ENCODE results near the gene CFAP74. TPM values are rescaled to one million over a fixed set of nuclear protein-coding genes. Genes with fewer than 3 reads are reported as not detected.
"Not testable (repeated sequence)": the region's sequence is repeated elsewhere in the genome, so short reads cannot be mapped to it uniquely, and the experiment has no call there.

Gene CFAP74
- total RNA-seq, 4 donors from 2014 or later: 0.13 TPM; not detected in 3

- H3K9me3 ChIP-seq: no peaks in the 10 kb centered on the region
- DNase-seq: peak; percentile 63 to 75
- TF ChIP-seq POLR2A (IDR thresholded peaks at IDR 0.05) (no peak), CTCF (IDR thresholded peaks at IDR 0.05) (no peak)
- no peak overlapping the region for H3K4me3 ChIP-seq (replicated peaks in 1 of 3)
- no peaks in the 10 kb centered on the region for H3K36me3 ChIP-seq
- intact Hi-C loops (cut with DNase I): no loop called here
- WGBS, 2 donors: 74 to 79% methylated on average over 15 to 23 of the region's 32 CpGs
- no peak overlapping the region for H3K27ac ChIP-seq
- H3K27me3 ChIP-seq: no peaks in the 10 kb centered on the region
- H3K4me1 ChIP-seq: no peaks in the 10 kb centered on the region
Measured at GRCh38 chr1:1985375-1986050, 18.1 kb downstream of the CFAP74 start.

DNA sequence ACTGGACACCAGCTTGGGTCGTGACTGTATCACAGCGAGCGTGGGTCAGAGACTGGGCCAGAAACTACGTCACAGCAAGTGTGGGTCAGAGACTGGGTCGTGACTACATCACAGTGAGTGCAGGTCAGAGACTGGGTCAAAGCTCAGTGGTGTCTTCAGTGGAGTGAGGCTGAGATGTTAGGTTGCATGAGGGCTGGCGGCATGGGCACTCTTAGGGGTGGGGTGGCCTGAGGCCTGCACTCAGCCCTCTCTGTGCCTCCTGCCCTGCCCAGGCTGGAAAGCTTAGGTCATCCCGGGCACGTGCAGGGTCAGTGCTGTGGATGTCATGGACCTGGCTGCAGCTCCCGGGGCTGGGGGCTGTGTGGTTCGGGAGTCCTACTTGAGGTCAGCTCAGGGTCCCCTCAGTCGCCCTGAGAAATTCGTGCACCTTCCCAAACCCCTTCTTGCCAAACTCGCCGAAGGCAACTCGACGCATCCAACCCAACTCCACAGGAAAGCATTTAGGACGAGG lies 19.0 kb downstream of the CFAP74 start:
- H3K9me3 ChIP-seq: no peaks in the 10 kb centered on the region
- WGBS, 2 donors: 87 to 88% methylated on average over 12 to 14 of the region's 17 CpGs
- no peak overlapping the region for H3K27ac ChIP-seq
- DNase-seq: no peak
- H3K27me3 ChIP-seq: no peaks in the 10 kb centered on the region
- no peaks in the 10 kb centered on the region for H3K36me3 ChIP-seq
- H3K4me3 ChIP-seq (replicated peaks in 1 of 3): no peak overlapping the region
- TF ChIP-seq CTCF (IDR thresholded peaks at IDR 0.05): no peak
- no peak for TF ChIP-seq POLR2A (IDR thresholded peaks at IDR 0.05)
- no peaks in the 10 kb centered on the region for H3K4me1 ChIP-seq
- intact Hi-C loops (cut with DNase I): no loop called here

GRCh38 chr1:1982379-1983232 lies 21.0 kb downstream of the CFAP74 start:
- 92 to 94% methylated on average over 32 of the region's 36 CpGs for WGBS, 2 donors
- Histone ChIP-seq H3K9me3 (no peaks in the 10 kb centered on the region), H3K36me3 (no peaks in the 10 kb centered on the region), H3K4me1 (no peaks in the 10 kb centered on the region), H3K4me3 (replicated peaks in 1 of 3) (no peak overlapping the region), H3K27me3 (no peaks in the 10 kb centered on the region), H3K27ac (no peak overlapping the region)
- DNase-seq: no peak
- intact Hi-C loops (cut with DNase I): no loop called here
- TF ChIP-seq POLR2A (IDR thresholded peaks at IDR 0.05) (no peak), CTCF (IDR thresholded peaks at IDR 0.05) (no peak)

DNA sequence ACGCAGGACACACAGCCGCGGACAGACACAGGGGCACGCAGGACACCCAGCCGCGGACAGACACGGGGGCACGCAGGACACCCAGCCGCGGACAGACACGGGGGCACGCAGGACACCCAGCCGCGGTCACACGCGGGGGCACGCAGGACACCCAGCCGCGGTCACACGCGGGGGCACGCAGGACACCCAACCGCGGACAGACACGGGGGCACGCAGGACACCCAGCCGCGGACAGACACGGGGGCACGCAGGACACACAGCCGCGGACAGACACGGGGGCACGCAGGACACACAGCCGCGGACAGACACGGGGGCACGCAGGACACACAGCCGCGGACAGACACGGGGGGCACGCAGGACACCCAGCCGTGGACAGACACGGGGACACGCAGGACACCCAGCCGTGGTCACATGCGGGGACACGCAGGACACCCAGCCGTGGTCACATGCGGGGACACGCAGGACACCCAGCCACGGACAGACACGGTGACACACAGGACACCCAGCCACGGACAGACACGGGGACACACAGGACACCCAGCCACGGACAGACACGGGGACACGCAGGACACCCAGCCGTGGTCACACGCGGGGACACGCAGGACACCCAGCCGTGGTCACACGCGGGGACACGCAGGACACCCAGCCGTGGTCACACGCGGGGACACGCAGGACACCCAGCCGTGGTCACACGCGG lies 21.8 kb downstream of the CFAP74 start:
- H3K36me3 ChIP-seq; H3K9me3 ChIP-seq; H3K27ac ChIP-seq; H3K4me3 ChIP-seq (replicated peaks in 1 of 3); DNase-seq; H3K27me3 ChIP-seq; H3K4me1 ChIP-seq; intact Hi-C loops (cut with DNase I): not testable (repeated sequence)
- 93% methylated on average over 34 to 64 of the region's 73 CpGs for WGBS, 2 donors

GRCh38 chr1:1981142-1981500 lies 22.5 kb downstream of the CFAP74 start:
- no peaks in the 10 kb centered on the region for H3K9me3 ChIP-seq
- no peak overlapping the region for H3K4me3 ChIP-seq (replicated peaks in 1 of 3)
- no peaks in the 10 kb centered on the region for H3K27me3 ChIP-seq
- intact Hi-C loops (cut with DNase I): no loop called here
- TF ChIP-seq CTCF (IDR thresholded peaks at IDR 0.05) (no peak), POLR2A (IDR thresholded peaks at IDR 0.05) (no peak)
- H3K36me3 ChIP-seq: no peaks in the 10 kb centered on the region
- H3K27ac ChIP-seq: no peak overlapping the region
- 91 to 96% methylated on average over 18 to 26 of the region's 26 CpGs for WGBS, 2 donors
- no peak for DNase-seq
- H3K4me1 ChIP-seq: no peaks in the 10 kb centered on the region

Data from thyroid gland (tissue), 4 donors.